Esophagus mucosa (tissue), 1 donor: ENCODE data around the gene SPEG. TPM values are rescaled to one million over a fixed set of nuclear protein-coding genes. Genes with fewer than 3 reads are reported as not detected.

ENCODE experiments used
- ATAC-seq: fragments of 200-7000 bp; cut with Tn5 transposase; one replicate; pipeline ENCODE4 v1.9.1; 2020
- total RNA-seq: library from RNA; stranded (reverse); gene quantifications from one replicate; pipeline ENCODE4 v1.2.4, GENCODE V29; 2023
- donor health status: DM: yes; HTN: yes; CAD: no.

Gene SPEG
- total RNA-seq, 1 donor from 2014 or later: 3.8 TPM

- ATAC-seq: no peak
Observed at GRCh38 chr2:219464286-219465032, 29.8 kb downstream of the SPEG start.

DNA sequence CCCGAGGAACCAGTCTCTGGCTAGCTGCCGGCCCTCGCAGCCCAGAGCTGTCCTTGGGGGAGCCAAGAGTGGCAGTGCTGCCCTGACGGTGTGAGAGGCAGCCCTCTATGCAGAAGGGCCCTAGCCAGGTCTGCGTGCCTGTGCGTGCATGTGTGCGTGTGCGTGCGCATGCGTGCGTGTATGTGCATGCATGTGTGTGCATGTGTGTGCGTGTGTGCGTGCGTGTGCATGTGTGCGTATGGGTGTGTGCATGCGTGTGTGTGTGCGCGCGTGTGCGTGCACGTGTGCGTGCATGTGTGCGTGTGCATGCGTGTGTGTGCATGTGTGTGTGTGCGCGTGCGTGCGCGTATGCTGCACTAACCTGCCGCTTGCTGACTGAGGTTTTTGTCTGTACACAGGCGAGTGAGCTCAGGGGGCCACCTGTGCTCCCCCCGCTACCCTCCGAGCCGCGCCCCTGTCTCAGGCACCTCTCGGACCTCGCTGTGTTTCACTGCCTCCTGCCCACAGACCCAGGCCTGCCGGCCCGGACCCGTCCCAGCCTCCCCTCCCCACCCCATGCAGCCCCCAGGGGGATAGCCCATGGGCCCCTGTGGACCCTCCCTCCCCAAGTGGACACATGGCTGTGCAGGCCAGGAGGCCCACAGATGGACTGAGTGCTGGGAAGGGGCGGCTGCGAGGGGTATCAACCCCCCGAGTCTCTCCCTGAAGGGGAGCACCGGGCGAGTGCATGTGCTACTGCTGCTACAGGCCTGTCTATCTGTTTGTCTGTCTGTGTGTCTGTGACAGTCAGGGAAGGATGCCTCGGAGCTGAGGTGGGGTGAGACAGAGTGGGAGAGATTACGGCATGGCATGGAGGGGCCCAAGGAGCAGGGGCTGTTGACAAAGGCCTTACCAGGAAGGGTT is 31.3 kb downstream of the SPEG start:
- ATAC-seq: no peak

DNA sequence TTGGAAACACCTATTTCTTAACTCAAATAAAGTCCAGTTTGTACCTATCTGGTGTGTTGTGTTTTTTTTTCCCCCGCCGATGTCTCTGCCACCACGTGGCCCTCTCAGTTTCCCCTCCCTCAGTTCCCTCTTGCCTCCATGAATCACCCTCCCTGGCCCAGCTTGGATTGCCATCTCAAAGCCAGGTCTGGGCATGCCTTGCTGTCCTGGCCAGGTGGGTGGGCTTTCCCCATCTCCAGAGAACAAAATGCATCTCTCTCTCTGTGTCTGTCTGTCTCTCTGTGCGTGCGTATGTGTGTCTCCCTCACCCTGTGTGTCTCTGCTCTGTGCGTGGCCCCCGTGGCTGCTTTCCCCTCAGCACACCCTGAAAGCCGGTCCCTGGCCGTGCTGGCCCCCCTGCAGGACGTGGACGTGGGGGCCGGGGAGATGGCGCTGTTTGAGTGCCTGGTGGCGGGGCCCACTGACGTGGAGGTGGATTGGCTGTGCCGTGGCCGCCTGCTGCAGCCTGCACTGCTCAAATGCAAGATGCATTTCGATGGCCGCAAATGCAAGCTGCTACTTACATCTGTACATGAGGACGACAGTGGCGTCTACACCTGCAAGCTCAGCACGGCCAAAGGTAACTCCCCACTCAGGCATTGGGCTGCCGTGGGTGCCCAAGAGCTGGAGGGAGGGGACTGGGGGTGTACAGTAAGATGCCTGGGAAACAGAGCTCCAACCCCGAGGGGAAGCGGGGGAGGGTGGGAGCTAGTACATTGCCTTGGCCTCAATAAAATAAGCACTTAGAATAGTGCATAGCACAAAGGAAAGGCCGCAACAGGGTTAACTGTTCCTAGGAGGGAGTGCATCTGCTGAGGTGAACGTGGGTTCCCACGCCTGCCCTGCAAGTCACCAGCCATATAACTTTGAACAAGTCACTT is 32.4 kb downstream of the SPEG start:
- ATAC-seq: no peak

DNA sequence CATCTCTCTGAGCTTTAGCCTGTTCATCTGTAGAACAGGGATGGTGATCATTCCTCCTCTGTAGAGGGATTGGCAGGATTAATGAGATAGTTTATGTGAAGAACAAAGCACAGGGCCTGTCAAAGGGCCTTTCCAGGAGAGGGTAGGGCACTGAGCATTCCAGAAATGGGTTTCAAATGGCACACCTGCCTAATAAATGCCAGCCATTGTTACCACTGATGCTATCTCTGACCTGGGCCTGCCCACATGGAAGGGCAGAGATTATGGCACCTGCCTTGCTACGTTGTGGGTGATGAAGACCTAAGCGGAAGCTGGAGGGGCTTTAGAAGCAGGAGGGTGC is 33.1 kb downstream of the SPEG start:
- ATAC-seq: peak; percentile 56

- no peak for ATAC-seq
Observed at GRCh38 chr2:219468410-219469185, 34.0 kb downstream of the SPEG start.

DNA sequence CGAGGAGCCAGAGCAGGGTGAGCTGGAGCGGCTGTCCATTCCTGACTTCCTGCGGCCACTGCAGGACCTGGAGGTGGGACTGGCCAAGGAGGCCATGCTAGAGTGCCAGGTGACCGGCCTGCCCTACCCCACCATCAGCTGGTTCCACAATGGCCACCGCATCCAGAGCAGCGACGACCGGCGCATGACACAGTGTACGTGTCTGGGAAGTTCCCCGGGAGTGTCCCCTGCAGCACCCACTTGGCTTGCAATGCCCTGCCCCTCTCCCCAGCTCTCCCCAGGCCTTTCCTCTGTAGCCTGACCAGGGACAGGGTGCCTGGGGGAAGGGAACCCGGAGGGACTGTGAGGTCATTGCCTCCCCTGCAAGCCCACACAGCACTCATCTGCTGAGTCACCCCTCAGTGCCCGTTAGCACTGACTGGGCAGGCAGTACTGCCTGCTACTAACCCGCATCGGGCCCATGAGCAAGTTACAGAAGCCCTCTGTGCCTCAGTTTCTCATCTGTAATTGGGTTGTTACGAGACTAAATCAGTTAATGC is 34.6 kb downstream of the SPEG start:
- ATAC-seq: peak; percentile 13

DNA sequence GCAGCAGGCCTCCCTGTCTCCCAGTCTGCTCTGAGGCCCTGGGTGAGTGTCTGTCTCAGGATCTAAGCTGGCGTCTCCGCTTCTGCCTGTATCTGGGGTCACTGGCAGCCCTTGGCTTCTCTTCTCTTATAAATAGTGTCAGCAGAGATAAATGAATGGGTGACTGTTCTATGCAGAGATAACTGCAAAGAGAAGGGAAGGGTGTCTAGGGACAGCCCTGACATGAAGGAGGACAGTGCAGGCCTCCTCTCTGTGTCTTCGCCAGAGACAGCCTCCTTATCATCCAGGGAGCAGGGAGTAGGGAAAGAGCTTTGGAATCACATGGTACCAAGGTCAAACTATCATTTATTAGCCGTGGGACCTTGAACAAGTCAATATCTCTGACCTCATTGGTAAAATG is 35.8 kb downstream of the SPEG start:
- no peak for ATAC-seq

DNA sequence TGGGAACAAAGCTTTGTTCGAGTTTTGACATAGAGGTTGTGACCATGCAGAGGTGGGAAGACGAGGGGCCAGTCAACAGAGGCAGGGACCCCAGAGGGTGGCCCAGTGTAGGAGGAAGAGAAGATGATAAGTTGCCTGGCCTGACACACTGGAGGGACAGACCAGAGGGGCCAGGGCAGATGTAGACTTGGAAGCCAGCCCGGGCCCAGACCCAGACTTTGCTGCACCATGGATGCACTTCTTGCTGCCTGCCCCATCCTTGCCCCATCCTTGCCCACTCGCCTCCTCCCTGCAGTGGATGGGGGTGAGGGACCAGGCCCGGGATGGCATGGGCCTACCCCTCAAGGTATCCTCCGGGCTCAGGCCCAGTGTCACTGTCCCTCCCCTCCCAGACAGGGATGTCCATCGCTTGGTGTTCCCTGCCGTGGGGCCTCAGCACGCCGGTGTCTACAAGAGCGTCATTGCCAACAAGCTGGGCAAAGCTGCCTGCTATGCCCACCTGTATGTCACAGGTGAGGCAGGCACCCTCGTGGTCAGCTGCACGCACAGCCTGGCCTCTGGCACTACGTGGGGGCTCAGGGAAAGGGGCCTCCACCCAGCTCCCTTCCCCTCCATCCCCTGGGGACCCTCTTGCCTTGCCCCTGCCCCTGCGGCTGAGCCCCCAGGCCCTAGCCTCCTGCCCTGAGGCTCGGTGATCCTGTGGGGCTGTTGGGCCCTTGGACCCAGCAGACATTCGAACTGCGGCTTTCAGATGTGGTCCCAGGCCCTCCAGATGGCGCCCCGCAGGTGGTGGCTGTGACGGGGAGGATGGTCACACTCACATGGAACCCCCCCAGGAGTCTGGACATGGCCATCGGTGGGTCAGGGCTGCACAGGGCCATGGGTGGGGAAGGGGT is 37.1 kb downstream of the SPEG start:
- ATAC-seq: no peak

- ATAC-seq: no peak
Observed at GRCh38 chr2:219472629-219473187, 38.1 kb downstream of the SPEG start.

DNA sequence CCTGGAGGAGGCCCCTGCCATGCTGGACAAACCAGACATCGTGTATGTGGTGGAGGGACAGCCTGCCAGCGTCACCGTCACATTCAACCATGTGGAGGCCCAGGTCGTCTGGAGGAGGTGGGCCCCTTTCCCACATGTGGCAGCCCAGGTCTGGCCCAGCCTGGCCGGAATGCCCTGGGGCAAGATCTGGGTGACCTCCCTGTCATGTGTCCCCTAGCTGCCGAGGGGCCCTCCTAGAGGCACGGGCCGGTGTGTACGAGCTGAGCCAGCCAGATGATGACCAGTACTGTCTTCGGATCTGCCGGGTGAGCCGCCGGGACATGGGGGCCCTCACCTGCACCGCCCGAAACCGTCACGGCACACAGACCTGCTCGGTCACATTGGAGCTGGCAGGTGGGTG is 38.9 kb downstream of the SPEG start:
- no peak for ATAC-seq

DNA sequence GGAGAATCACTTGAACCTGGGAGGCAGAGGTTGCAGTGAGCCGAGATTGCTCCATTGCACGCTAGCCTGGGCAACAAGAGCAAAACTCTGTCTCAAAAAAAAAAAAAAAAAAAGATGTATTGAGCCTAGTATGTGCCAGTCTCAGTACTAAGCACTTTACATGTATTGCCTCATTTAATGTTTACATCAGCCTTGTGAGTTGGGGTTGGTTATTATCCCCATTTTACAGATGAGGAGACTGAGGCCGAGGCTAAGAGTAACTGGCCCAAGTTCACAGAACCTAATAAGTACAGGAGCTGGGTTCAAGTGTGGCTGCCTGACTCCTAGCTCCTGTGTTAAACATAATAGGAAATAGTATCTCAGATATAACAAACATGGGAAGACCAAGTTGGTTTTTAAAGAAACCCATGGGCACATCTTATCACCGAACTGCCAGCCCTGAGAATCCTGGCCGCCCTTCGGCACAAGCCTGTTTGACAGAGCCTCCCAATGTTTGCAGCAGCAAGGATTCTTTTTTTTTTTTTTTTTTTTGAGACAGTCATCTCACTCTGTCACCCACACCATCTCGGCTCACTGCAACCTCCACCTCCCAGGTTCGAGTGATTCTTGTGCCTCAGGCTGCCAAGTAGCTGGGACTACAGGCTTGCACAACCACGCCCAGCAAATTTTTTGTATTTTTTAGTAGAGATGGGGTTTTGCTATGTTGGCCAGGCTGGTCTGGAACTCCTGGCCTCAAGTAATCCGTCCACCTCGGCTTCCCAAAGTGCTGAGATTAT is 39.8 kb downstream of the SPEG start:
- ATAC-seq: no peak

GRCh38 chr2:219475278-219475677 is 40.6 kb downstream of the SPEG start:
- no peak for ATAC-seq

- peak; percentile 63 for ATAC-seq
Observed at GRCh38 chr2:219475697-219476651, 41.3 kb downstream of the SPEG start.

GRCh38 chr2:219476652-219477151 is 42.1 kb downstream of the SPEG start:
- ATAC-seq: no peak

DNA sequence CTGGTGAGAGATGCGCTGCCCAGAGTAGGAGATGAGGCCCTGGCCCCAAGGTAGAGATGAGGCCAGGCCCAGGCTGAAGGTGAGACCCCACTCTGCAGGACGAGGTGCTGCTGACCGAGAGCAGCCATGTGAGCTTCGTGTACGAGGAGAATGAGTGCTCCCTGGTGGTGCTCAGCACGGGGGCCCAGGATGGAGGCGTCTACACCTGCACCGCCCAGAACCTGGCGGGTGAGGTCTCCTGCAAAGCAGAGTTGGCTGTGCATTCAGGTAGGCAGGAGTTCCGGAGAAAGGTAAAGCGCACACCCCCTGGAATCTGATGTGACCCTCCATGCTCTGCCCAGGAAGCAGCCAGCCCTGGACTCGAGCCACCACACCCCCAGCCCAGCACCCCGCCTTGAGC is 42.5 kb downstream of the SPEG start:
- ATAC-seq: no peak

DNA sequence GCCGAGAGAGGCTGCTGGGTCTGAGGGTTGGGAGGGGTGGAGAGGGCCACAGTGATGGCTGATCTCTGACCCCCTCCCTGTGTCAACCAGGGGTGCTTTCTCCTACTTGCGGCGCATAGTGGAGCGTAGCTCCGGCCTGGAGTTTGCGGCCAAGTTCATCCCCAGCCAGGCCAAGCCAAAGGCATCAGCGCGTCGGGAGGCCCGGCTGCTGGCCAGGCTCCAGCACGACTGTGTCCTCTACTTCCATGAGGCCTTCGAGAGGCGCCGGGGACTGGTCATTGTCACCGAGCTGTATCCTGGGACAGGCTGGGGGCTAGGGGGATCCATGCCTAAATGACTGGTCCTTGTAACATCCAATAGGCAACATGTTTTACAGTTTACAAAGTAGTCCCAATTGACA is 43.2 kb downstream of the SPEG start:
- ATAC-seq: no peak

DNA sequence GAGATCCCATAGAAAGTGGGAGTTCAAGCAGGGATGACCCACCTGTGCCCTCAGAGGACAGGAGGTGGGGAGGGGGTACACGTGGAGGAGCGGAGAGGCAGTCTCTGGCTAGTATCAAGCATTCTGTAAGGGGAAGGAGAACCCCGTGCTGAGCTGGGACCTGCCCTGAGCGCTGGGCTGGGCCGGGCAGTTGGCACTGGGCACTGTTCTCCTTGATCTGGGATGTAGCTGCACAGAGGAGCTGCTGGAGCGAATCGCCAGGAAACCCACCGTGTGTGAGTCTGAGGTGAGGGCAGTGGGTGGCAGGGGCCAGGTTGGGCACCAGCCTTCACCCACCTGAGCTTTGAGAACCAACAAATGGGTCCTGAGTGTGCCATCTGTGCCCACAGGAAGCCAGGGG is 44.3 kb downstream of the SPEG start:
- no peak for ATAC-seq

DNA sequence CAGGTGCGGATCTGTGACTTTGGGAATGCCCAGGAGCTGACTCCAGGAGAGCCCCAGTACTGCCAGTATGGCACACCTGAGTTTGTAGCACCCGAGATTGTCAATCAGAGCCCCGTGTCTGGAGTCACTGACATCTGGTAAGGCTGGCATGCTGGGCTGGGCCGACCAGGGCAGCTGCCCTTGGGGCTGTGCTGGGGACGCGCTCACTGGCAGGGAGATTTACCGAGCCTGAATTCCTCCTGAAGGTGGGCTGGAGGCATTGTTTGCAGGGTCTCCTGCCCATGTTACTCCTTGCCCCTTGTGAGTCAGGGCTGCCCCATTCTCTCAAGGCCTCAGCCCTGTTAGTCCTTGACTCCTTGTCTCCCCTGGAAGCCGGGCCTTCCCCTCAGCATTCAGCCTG is 45.4 kb downstream of the SPEG start:
- ATAC-seq: no peak
